ENCODE measurements around the gene SAT1. TPM values are rescaled to one million over a fixed set of nuclear protein-coding genes. Genes with fewer than 3 reads are reported as not detected.

Gene SAT1
- total RNA-seq, 2 experiments from 2014 or later: 94.1 to 101 TPM

DNA sequence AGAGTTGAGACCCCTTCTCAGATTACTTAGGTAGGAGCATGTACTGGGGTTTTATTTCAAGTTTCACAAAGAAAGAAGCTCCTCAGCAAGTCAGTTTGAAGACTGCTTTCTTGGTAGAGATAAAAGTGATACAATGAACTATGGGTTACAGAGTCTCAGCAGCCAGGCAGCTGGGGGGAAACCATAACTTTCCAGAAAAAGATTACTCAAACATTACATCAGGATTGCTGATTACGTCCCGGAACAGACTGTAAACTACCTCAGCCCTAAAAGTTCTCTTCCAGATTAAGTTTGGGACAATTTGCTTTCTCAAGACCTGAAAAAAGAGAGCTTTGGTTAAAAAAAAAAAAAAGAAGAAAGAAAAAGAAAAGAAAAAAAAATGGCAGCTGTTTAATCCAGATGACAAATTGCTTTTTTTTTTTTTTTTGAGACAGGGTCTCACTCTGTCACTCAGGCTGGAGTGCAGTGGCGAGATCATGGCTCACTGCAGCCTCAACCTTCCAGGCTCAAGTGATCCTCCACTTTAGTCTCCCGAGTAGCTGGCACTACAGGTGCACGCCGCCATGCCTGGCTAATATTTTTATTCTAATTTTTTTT lies 16.6 kb downstream of the SAT1 start:
- no peak for DNase-seq
- CTCF ChIA-PET: interaction anchor here (1.2 to 1.3 kb wide), 3 partner anchors 9 to 103 kb away, joined by 3 read pairs; no protein-coding TSS in a partner anchor

DNA sequence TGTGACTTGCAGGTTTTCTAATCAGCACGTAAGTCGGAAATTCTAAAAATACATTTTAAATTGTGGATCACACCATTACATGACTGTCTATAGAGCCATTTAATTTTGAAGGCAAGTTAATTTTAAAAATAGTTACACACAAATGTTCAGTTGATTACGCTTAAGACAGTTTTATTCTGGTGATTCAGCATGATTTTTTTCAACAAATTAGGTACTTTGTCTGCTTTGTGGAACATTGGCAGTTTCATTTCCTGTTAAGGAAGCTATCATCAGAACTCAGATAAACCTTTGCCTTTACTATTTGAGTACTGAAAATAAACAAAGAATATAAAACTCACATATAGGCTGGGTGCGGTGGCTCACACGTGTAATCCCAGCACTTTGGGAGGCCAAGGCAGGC lies 19.5 kb downstream of the SAT1 start:
- no peaks in the 10 kb centered on the region for H3K36me3 Mint-ChIP-seq (ENCODE audit: low read depth)

More for the DNA sequence above, 16.6 kb downstream of the SAT1 start:
- Mint-ChIP-seq H3K36me3 (ENCODE audit: low read depth) (no peaks in the 10 kb centered on the region), H3K4me1 (ENCODE audit: low read depth) (peaks cover 12% of the 10 kb centered on the region), H3K9me3 (no peaks in the 10 kb centered on the region), H3K4me3 (no peak overlapping the region), H3K27ac (no peak overlapping the region), H3K27me3 (no peaks in the 10 kb centered on the region)
- TF ChIP-seq, protein P1, sequence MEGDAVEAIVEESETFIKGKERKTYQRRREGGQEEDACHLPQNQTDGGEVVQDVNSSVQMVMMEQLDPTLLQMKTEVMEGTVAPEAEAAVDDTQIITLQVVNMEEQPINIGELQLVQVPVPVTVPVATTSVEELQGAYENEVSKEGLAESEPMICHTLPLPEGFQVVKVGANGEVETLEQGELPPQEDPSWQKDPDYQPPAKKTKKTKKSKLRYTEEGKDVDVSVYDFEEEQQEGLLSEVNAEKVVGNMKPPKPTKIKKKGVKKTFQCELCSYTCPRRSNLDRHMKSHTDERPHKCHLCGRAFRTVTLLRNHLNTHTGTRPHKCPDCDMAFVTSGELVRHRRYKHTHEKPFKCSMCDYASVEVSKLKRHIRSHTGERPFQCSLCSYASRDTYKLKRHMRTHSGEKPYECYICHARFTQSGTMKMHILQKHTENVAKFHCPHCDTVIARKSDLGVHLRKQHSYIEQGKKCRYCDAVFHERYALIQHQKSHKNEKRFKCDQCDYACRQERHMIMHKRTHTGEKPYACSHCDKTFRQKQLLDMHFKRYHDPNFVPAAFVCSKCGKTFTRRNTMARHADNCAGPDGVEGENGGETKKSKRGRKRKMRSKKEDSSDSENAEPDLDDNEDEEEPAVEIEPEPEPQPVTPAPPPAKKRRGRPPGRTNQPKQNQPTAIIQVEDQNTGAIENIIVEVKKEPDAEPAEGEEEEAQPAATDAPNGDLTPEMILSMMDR (IDR thresholded peaks at IDR 0.05): no peak
- no peak for ATAC-seq
- intact Hi-C loops (cut with micrococcal nuclease): no loop called here
- POLR2A ChIA-PET: interaction anchor here (0.7 to 0.9 kb wide), 2 partner anchors 15 to 39 kb away, joined by 3 read pairs; no protein-coding TSS in a partner anchor

DNA sequence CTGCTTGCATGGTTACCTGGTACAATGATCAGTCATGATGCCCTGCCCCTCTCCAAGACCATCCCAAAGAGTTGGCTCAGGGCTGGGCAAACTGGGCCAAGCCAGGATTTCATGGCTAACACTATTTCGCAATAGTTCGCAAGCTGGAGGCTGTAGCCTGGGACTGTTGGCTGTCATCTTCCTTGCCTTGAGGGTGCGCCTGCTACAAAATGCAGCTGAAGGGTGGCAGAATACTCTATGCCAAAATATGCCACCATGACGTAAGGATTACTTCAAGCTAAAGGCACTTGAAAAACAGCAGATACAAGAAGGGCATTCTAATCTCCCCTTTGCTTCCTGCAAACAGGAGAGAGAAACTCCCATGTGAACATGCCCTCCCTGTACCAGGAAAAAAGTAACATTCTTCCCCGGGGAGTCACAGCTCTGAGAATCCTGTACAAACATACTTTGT lies 21.0 kb downstream of the SAT1 start:
- H3K4me1 Mint-ChIP-seq (ENCODE audit: low read depth): peaks cover 6% of the 10 kb centered on the region
- TF ChIP-seq, protein P1 (IDR thresholded peaks at IDR 0.05): no peak
- no peaks in the 10 kb centered on the region for H3K9me3 Mint-ChIP-seq
- ChIA-PET POLR2A (no interaction called here), CTCF (interaction anchor here (1.5 kb wide), 1 partner anchor 98 kb away, joined by 3 read pairs; no protein-coding TSS in a partner anchor)
- no peak for ATAC-seq
- intact Hi-C loops (cut with micrococcal nuclease): no loop called here
- no peaks in the 10 kb centered on the region for H3K36me3 Mint-ChIP-seq (ENCODE audit: low read depth)
- DNase-seq: no peak
- no peaks in the 10 kb centered on the region for H3K27me3 Mint-ChIP-seq
- no peak overlapping the region for H3K4me3 Mint-ChIP-seq
- H3K27ac Mint-ChIP-seq: no peak overlapping the region

More for the DNA sequence above, 19.5 kb downstream of the SAT1 start:
- no peak for ATAC-seq
- TF ChIP-seq, protein P1 (IDR thresholded peaks at IDR 0.05): no peak
- DNase-seq: no peak
- Mint-ChIP-seq H3K9me3 (no peaks in the 10 kb centered on the region), H3K27me3 (no peaks in the 10 kb centered on the region), H3K27ac (no peak overlapping the region), H3K4me1 (ENCODE audit: low read depth) (peaks cover 10% of the 10 kb centered on the region), H3K4me3 (no peak overlapping the region)
- intact Hi-C loops (cut with micrococcal nuclease): no loop called here
- POLR2A ChIA-PET: no interaction called here
- CTCF ChIA-PET: no interaction called here

DNA sequence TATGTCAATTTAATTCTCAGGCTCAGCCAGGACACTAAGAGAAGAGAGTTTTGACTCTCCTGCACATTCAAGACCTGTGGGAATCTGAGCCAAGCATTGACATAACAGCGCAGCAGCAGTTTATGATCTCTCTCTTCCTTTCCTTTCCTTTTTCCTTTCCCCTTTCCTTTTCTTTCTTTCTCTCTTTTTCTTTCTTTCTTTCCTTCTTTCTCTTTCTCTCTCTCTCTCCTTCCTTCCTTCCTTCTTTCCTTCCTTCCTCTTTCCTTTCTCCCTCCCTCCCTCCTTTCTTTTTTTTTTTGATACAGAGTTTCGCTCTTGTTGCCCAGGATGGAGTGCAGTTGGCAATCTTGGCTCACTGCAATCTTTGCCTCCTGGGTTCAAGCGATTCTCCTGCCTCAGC lies 21.6 kb downstream of the SAT1 start:
- H3K9me3 Mint-ChIP-seq: no peaks in the 10 kb centered on the region
- ATAC-seq: no peak
- CTCF ChIA-PET: interaction anchor here (1.5 kb wide), 1 partner anchor 97 kb away, joined by 3 read pairs; no protein-coding TSS in a partner anchor
- no peaks in the 10 kb centered on the region for H3K27me3 Mint-ChIP-seq
- no peak overlapping the region for H3K4me3 Mint-ChIP-seq
- H3K27ac Mint-ChIP-seq: no peak overlapping the region
- intact Hi-C loops (cut with micrococcal nuclease): no loop called here
- TF ChIP-seq, protein P1 (IDR thresholded peaks at IDR 0.05): no peak
- peaks cover 6% of the 10 kb centered on the region for H3K4me1 Mint-ChIP-seq (ENCODE audit: low read depth)
- no peak for DNase-seq
- POLR2A ChIA-PET: no interaction called here
- H3K36me3 Mint-ChIP-seq (ENCODE audit: low read depth): no peaks in the 10 kb centered on the region

DNA sequence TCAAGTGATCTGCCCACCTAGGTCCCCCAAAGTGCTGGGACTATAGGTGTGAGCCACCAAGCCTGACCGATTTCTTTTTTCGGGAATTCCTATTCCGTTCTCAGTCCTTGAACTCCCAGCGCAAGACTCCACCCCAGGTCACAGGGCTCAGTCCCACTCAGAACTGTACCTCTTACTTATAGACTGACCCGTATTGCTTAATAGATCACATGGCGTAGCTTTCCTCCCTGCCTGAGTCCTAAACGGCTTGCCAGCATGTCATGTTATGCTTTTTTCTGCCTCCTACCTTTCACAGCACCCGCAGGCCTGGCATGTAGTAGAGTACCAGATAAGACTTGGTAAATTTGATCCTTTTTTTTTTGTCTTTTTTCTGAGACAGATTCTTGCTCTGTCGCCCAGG lies 22.4 kb downstream of the SAT1 start:
- Mint-ChIP-seq H3K4me3 (no peak overlapping the region), H3K4me1 (ENCODE audit: low read depth) (peaks cover 6% of the 10 kb centered on the region), H3K36me3 (ENCODE audit: low read depth) (no peaks in the 10 kb centered on the region), H3K27me3 (no peaks in the 10 kb centered on the region), H3K9me3 (no peaks in the 10 kb centered on the region), H3K27ac (no peak overlapping the region)
- ATAC-seq (no peak), DNase-seq (no peak)
- intact Hi-C loops (cut with micrococcal nuclease): no loop called here
- CTCF ChIA-PET: no interaction called here
- TF ChIP-seq, protein P1 (IDR thresholded peaks at IDR 0.05): no peak
- POLR2A ChIA-PET: no interaction called here
